C4-2B (cell line): ENCODE results near the gene FBXW4.

Source experiments
- CTCF ChIP-seq: fragments of 450-650 bp; conservative IDR thresholded peaks from 2 replicates; pipeline ENCODE4 v1.5.1; 2017; ENCODE audit warnings: mild to moderate bottlenecking
- ZFX ChIP-seq: fragments of 450-650 bp; IDR thresholded peaks from 2 replicates; pipeline ENCODE4 v1.6.1; 2017

GRCh38 chr10:101694674-101695403 lies at the start of gene FBXW4:
- no peak for TF ChIP-seq CTCF
- no peak for TF ChIP-seq ZFX
